Sigmoid colon (tissue), 4 donors: ENCODE measurements around the gene BGN.

Experiments
- EP300 ChIP-seq, 4 donors: sonication (generic); formaldehyde crosslinking; IDR thresholded peaks; one replicate each; pipeline ENCODE4 v1.6.1; 2017; ENCODE audit warnings: antibody characterized with exemption in 4 of 4
- TF ChIP-seq, protein P1 (sequence below), 4 experiments: fragments of 450-650 bp in 3 of 4; fragments of 200-600 bp in 1 of 4; IDR thresholded peaks; one replicate each; pipeline ENCODE4 v1.5.1; 2016 to 2019; ENCODE audit warnings: antibody characterized with exemption in 4 of 4, mild to moderate bottlenecking in 3 of 4, moderate library complexity in 2 of 4

- TF ChIP-seq, protein P1, sequence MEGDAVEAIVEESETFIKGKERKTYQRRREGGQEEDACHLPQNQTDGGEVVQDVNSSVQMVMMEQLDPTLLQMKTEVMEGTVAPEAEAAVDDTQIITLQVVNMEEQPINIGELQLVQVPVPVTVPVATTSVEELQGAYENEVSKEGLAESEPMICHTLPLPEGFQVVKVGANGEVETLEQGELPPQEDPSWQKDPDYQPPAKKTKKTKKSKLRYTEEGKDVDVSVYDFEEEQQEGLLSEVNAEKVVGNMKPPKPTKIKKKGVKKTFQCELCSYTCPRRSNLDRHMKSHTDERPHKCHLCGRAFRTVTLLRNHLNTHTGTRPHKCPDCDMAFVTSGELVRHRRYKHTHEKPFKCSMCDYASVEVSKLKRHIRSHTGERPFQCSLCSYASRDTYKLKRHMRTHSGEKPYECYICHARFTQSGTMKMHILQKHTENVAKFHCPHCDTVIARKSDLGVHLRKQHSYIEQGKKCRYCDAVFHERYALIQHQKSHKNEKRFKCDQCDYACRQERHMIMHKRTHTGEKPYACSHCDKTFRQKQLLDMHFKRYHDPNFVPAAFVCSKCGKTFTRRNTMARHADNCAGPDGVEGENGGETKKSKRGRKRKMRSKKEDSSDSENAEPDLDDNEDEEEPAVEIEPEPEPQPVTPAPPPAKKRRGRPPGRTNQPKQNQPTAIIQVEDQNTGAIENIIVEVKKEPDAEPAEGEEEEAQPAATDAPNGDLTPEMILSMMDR (IDR thresholded peaks at IDR 0.05), result no peak
- no peak for TF ChIP-seq EP300 (IDR thresholded peaks at IDR 0.05)
These were observed 34.8 kb upstream of the BGN start for GRCh38 chrX:153459986-153460385.
